CD4-positive, alpha-beta T cell (primary cell): ENCODE measurements around the gene CCR2. TPM values are rescaled to one million over a fixed set of nuclear protein-coding genes. Genes with fewer than 3 reads are reported as not detected.

Experiments used
- ATAC-seq: fragments of 200-7000 bp; cut with Tn5 transposase; one replicate; pipeline ENCODE4 v1.10.0; 2022; ENCODE audit warnings: mild to moderate bottlenecking; ENCODE audit not compliant: poor library complexity
- CTCF ChIA-PET: fragments of 350-600 bp; sonication (Branson Sonifier 250); formaldehyde crosslinking; loops from one replicate; lab custom pipeline; 2021; ENCODE audit warnings: antibody characterized with exemption, inconsistent platforms; lab: Charles Lee
- POLR2A ChIA-PET: fragments of 350-600 bp; sonication (Branson Sonifier 250); formaldehyde crosslinking; loops from one replicate; lab custom pipeline; 2021; ENCODE audit warnings: antibody characterized with exemption, inconsistent platforms; lab: Charles Lee
- DNase-seq, 14 experiments: peaks; one replicate each; pipeline ENCODE4 v3.0.0-alpha.2; 2013 to 2020; ENCODE audit warnings: mixed read lengths in 2 of 14
- H3K27ac ChIP-seq, 2 donors: one replicate each; pipeline versions ENCODE4 v1.5.1 to v1.7.0; 2013; ENCODE audit warnings: low read length in 2 of 2, low read depth in 1 of 2, mild to moderate bottlenecking in 1 of 2
- H3K27me3 ChIP-seq, 2 experiments: 1 replicate in 1 of 2; 2 replicates in 1 of 2; pipeline versions ENCODE4 v1.6.1 to v1.7.0; 2013; ENCODE audit warnings: low read length in 2 of 2, control low read depth in 1 of 2, mild to moderate bottlenecking in 1 of 2, moderate library complexity in 1 of 2; ENCODE audit not compliant: insufficient read depth in 2 of 2, control insufficient read depth in 1 of 2
- H3K36me3 ChIP-seq: one replicate; pipeline ENCODE4 v1.6.1; 2013; ENCODE audit warnings: low read length, control low read depth; ENCODE audit not compliant: insufficient read depth
- H3K4me1 ChIP-seq: one replicate; pipeline ENCODE4 v1.6.1; 2013; ENCODE audit warnings: low read length, control low read depth; ENCODE audit not compliant: insufficient read depth
- H3K4me3 ChIP-seq: one replicate; pipeline ENCODE4 v1.5.1; 2013; ENCODE audit warnings: mild to moderate bottlenecking, low read length, moderate library complexity
- H3K9me3 ChIP-seq, 2 experiments: 1 replicate in 1 of 2; 2 replicates in 1 of 2; pipeline versions ENCODE4 v1.6.1 to v1.7.0; 2013; ENCODE audit warnings: low read length in 2 of 2, mild to moderate bottlenecking in 2 of 2, control low read depth in 1 of 2, moderate library complexity in 1 of 2; ENCODE audit not compliant: control insufficient read depth in 1 of 2, insufficient read depth in 1 of 2
- H3K27ac Mint-ChIP-seq: one replicate; pipeline ENCODE4 v1.8.0; 2020; ENCODE audit warnings: mixed read lengths
- H3K27me3 Mint-ChIP-seq: one replicate; pipeline ENCODE4 v1.8.0; 2021; ENCODE audit warnings: mixed read lengths
- H3K36me3 Mint-ChIP-seq: one replicate; pipeline ENCODE4 v1.8.0; 2021; ENCODE audit warnings: low read depth, mixed read lengths
- H3K4me1 Mint-ChIP-seq: one replicate; pipeline ENCODE4 v1.8.0; 2021; ENCODE audit warnings: low read depth, mixed read lengths
- H3K4me3 Mint-ChIP-seq: one replicate; pipeline ENCODE4 v1.8.0; 2020; ENCODE audit warnings: mild to moderate bottlenecking, mixed read lengths
- H3K9me3 Mint-ChIP-seq: one replicate; pipeline ENCODE4 v1.8.0; 2020; ENCODE audit warnings: mixed read lengths
- intact Hi-C, 2 experiments: fragments of 100-400 bp; cut with DNase I in 1 of 2; cut with micrococcal nuclease in 1 of 2; formaldehyde crosslinking; loops; one replicate each; pipeline versions ENCODE4 v1.15.1 to v1.9.0; 2023 to 2025; cut with DNase I, micrococcal nuclease
- total RNA-seq, 174 experiments: library from RNA in 2 of 174; stranded (reverse) in 2 of 174; gene quantifications; one replicate each; pipeline ENCODE4 v1.2.3 and lab custom pipeline; 2021 to 2026
- TF ChIP-seq, protein P1 (sequence below): fragments of 200-600 bp; IDR thresholded peaks from one replicate; pipeline ENCODE4 v1.8.0; 2022; ENCODE audit warnings: antibody characterized with exemption, mild to moderate bottlenecking

Gene CCR2
- total RNA-seq, 2 experiments from 2014 or later: 0.99 to 1.0 TPM

DNA sequence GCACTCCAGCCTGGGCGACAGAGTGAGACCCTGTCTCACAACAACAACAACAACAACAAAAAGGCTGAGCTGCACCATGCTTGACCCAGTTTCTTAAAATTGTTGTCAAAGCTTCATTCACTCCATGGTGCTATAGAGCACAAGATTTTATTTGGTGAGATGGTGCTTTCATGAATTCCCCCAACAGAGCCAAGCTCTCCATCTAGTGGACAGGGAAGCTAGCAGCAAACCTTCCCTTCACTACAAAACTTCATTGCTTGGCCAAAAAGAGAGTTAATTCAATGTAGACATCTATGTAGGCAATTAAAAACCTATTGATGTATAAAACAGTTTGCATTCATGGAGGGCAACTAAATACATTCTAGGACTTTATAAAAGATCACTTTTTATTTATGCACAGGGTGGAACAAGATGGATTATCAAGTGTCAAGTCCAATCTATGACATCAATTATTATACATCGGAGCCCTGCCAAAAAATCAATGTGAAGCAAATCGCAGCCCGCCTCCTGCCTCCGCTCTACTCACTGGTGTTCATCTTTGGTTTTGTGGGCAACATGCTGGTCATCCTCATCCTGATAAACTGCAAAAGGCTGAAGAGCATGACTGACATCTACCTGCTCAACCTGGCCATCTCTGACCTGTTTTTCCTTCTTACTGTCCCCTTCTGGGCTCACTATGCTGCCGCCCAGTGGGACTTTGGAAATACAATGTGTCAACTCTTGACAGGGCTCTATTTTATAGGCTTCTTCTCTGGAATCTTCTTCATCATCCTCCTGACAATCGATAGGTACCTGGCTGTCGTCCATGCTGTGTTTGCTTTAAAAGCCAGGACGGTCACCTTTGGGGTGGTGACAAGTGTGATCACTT, 18.8 kb downstream of the CCR2 start:
- intact Hi-C loops: loop anchor here (2.0 to 5.0 kb wide), 2 partner anchors 96 to 295 kb away; no protein-coding TSS in a partner anchor
- peaks cover 68% of the 10 kb centered on the region for H3K4me1 ChIP-seq
- H3K9me3 ChIP-seq: no peaks in the 10 kb centered on the region
- CTCF ChIA-PET: interaction anchor here (0.6 to 6.3 kb wide), 13 partner anchors 9 to 434 kb away, joined by 3 to 86 read pairs (median 4); partner anchors contain the start of genes CCR2 and CXCR6
- H3K27me3 ChIP-seq: no peaks in the 10 kb centered on the region
- H3K36me3 ChIP-seq: no peaks in the 10 kb centered on the region
- Mint-ChIP-seq H3K4me1 (peaks cover 59% of the 10 kb centered on the region), H3K4me3 (peak overlapping the region; percentile 64), H3K27me3 (no peaks in the 10 kb centered on the region), H3K27ac (peak overlapping the region; percentile 28), H3K36me3 (no peaks in the 10 kb centered on the region), H3K9me3 (no peaks in the 10 kb centered on the region)
- TF ChIP-seq, protein P1, sequence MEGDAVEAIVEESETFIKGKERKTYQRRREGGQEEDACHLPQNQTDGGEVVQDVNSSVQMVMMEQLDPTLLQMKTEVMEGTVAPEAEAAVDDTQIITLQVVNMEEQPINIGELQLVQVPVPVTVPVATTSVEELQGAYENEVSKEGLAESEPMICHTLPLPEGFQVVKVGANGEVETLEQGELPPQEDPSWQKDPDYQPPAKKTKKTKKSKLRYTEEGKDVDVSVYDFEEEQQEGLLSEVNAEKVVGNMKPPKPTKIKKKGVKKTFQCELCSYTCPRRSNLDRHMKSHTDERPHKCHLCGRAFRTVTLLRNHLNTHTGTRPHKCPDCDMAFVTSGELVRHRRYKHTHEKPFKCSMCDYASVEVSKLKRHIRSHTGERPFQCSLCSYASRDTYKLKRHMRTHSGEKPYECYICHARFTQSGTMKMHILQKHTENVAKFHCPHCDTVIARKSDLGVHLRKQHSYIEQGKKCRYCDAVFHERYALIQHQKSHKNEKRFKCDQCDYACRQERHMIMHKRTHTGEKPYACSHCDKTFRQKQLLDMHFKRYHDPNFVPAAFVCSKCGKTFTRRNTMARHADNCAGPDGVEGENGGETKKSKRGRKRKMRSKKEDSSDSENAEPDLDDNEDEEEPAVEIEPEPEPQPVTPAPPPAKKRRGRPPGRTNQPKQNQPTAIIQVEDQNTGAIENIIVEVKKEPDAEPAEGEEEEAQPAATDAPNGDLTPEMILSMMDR: no peak
- peak overlapping the region; percentile 43 for H3K4me3 ChIP-seq
- POLR2A ChIA-PET: interaction anchor here (1.3 kb wide), 1 partner anchor 96 kb away, joined by 7 read pairs; no protein-coding TSS in a partner anchor
- H3K27ac ChIP-seq: no peak overlapping the region
- DNase-seq: peak in 3 of 14 experiments; percentile 57 to 70 (median 63)
- peak; percentile 32 for ATAC-seq

DNA sequence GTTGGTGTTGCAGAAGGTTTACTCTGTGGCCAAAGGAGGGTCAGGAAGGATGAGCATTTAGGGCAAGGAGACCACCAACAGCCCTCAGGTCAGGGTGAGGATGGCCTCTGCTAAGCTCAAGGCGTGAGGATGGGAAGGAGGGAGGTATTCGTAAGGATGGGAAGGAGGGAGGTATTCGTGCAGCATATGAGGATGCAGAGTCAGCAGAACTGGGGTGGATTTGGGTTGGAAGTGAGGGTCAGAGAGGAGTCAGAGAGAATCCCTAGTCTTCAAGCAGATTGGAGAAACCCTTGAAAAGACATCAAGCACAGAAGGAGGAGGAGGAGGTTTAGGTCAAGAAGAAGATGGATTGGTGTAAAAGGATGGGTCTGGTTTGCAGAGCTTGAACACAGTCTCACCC, 20.8 kb downstream of the CCR2 start:
- Histone ChIP-seq H3K27me3 (no peaks in the 10 kb centered on the region), H3K4me3 (no peak overlapping the region), H3K9me3 (no peaks in the 10 kb centered on the region), H3K27ac (peak overlapping the region in 1 of 2 donors; percentile 10), H3K36me3 (no peaks in the 10 kb centered on the region), H3K4me1 (peaks cover 51% of the 10 kb centered on the region)
- TF ChIP-seq, protein P1: no peak
- Mint-ChIP-seq H3K9me3 (no peaks in the 10 kb centered on the region), H3K4me1 (peaks cover 45% of the 10 kb centered on the region), H3K4me3 (no peak overlapping the region), H3K27ac (no peak overlapping the region), H3K27me3 (no peaks in the 10 kb centered on the region), H3K36me3 (no peaks in the 10 kb centered on the region)
- ATAC-seq (no peak), DNase-seq (no peak)
- ChIA-PET CTCF (interaction anchor here (0.9 kb wide), 3 partner anchors 10 to 99 kb away, joined by 3 to 4 read pairs (median 3); no protein-coding TSS in a partner anchor), POLR2A (no interaction called here)
- intact Hi-C loops: loop anchor here (5.0 kb wide), 2 partner anchors 297 to 437 kb away; no protein-coding TSS in a partner anchor

GRCh38 chr3:46375218-46375617, 21.3 kb downstream of the CCR2 start:
- TF ChIP-seq, protein P1: no peak
- Histone ChIP-seq H3K4me1 (peaks cover 50% of the 10 kb centered on the region), H3K4me3 (peak overlapping the region; percentile 3), H3K36me3 (no peaks in the 10 kb centered on the region), H3K9me3 (no peaks in the 10 kb centered on the region), H3K27ac (peak overlapping the region in 1 of 2 donors; percentile 26), H3K27me3 (no peaks in the 10 kb centered on the region)
- no peaks in the 10 kb centered on the region for H3K36me3 Mint-ChIP-seq
- DNase-seq (no peak), ATAC-seq (no peak)
- peaks cover 41% of the 10 kb centered on the region for H3K4me1 Mint-ChIP-seq
- intact Hi-C loops: loop anchor here in 1 of 2 experiments (5.0 kb wide), 1 partner anchor 438 kb away; no protein-coding TSS in a partner anchor
- POLR2A ChIA-PET: interaction anchor here (0.6 kb wide), 1 partner anchor 26 kb away, joined by 3 read pairs; no protein-coding TSS in a partner anchor
- no peaks in the 10 kb centered on the region for H3K9me3 Mint-ChIP-seq
- CTCF ChIA-PET: interaction anchor here (0.9 kb wide), 3 partner anchors 11 to 99 kb away, joined by 3 to 4 read pairs (median 3); no protein-coding TSS in a partner anchor
- H3K4me3 Mint-ChIP-seq: peak overlapping the region; percentile 5
- no peak overlapping the region for H3K27ac Mint-ChIP-seq
- no peaks in the 10 kb centered on the region for H3K27me3 Mint-ChIP-seq
